HG02642 (cell line): ENCODE data around the gene CNDP1.

ENCODE experiments used
- ATAC-seq: cut with Tn5 transposase; IDR thresholded peaks from one replicate; pipeline ENCODE4 v1.9.1; 2021; ENCODE audit warnings: mild to moderate bottlenecking; ENCODE audit not compliant: unreplicated experiment, poor library complexity

CNDP1 gene

DNA sequence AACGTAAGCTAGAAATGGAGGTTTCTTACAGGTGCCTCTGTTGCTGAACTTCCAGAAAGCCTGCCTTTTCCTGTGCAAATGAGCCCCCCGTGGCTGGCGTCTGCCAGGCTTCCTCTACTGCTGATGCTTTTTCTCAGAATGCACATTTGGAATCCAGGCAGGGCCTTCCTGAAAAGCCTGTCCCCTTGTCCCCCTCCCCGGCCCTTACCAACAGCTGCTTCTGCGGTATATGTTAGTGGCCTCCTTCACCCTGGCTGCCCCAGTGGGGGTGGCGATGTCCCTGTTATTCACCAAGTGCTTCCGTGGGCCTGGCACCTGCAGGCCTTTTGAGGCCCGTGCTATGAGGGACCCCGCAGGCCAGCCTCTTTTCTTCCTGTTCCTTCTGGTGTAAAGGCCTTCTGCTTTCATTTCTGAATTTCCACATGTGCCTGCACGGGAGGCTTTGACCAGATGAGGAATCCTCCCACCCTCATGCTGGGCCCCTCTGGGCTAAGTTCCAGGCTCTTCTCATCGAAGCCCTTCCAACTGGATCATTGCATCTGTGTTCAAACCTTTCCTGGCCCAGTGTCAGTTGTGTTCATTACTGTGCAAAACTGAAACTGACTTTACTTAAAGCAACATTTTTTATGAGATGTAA lies 27.7 kb upstream of the CNDP1 start:
- ATAC-seq = no peak

DNA sequence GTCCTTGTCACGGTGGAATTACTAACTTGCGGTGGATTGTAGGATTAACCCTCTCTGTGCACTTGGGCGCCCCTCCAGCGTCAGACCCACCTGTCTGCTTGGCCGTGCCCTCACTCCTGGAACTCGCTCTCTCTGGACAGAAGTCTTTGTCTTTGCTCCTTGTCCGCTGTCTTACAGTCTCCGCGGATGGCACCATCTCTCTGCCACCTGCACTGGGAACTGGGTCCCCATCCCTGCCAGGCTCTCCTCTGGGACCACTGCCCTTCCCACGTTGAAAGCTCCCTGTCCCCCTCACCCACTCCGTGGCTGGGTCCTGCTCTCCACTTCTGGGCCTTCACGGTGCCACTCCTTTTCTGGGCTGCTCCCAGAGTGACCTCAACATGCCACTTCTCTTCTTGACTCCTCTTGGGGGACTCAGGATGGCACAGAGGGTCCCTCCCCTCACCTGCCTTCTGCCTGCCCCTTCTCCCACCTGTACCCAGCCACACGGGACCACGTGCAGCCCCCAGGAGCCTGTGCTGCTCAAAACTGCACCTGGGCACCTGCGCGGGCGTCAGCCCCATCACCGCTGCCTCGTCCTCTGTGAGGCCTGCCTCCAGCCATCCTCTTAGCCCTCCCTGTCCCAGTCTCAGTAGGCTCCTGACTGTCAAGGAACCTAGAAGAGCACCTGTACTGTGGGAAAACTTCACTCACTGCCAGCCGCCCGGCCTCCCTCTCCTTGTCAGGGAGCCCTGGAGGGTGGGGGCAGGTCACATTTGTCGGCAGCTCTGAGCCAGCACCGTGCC lies 27.0 kb upstream of the CNDP1 start:
- ATAC-seq = no peak

DNA sequence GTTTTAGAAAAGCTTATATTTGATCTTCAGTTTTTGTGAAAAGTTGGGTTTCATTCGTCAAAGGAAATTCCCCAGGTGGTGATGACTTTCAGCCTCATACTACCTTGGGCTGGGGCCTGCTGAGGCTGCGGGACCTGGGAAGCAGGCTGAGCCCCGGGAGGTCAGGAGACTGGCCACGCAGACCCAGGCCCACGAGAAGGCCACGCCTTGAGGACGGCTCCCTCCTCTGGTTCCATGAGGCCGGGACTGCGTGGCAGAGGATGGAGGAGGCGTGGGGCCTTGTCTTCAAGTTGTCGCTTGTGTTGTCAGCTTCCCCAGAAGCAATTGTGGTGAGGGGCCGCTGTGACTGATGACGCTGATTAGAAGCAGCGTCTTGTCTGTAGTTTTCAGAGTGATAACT lies 26.4 kb upstream of the CNDP1 start:
- ATAC-seq = no peak

DNA sequence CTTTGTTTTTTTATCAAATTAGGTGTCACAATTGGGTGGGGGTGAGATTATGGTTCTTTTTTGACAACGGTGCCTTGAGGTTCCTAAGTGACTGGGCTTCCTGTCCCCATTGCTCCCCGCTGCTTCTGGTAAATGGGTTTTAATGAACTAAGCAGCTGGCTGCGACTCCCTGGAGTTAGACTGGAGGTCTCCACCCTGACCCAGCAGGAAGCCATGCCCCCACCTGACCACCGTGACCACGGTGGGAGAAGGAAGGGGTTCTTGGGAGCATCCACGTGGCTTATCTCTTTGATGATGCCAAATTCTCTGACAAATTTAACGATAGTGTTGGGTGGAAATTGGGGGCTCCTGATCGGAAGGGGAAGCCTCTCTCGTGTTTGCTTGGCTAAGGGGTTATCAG lies 25.9 kb upstream of the CNDP1 start:
- ATAC-seq = no peak

DNA sequence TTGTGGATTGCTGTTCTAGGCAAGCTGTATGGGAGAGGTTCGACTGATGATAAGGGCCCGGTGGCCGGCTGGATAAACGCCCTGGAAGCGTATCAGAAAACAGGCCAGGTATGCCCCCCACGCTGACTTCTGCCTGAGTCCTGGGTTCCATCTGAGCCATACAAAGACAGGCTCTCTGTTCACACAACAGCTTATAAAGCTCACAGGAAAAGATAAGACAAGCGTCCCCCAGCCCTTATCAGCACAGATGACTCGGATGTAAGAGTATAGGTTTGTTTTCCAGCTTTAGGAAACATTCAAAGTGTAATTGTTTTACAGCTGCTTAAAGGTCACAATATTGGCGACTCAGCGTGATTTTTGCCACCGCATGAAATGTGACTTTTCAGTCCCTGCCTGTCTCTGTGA lies 25.5 kb upstream of the CNDP1 start:
- ATAC-seq = no peak

DNA sequence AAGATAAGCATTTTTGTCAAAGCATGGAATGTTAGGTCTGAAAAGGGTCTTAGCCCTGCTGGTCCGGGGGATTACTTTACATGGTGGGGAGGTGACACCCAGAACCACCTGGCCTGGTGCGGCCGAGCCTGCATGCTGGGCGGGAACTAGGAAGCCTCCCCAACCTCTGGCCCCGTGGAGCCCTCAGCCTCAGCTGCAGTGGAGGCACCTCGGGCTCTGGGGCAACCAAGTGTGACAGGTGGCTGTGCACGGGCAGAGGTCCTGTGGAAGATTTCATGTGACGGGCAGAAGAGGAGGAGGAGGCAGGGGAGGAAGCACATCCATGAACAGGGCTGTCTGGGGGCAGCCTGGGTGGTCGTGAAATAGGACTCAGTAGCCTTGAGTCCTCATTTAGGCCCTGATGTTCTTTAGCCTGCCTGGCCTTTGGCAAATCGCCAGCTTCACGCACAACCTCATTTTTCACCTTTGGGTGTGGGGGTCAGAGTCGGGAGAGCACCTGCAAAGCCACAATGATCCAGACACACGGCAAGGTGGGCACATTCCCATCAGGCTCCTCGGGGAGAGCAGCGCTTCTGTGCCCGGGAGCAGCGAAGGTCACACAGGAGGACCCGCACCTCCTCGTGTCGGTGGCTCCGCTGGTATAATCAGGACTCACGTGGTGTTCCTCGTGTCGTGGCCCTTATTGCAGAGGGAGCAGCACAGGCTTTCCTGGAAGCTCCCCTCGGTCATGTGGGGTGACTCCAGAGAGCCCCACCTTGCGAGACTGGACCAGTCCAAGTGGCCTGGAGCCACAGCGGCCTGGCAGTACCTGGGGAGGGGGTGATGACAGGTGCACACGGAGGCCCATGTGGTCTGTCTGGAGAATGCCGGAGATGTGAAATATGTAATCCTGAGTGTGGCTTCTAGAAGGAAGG lies 24.2 kb upstream of the CNDP1 start:
- ATAC-seq = no peak

DNA sequence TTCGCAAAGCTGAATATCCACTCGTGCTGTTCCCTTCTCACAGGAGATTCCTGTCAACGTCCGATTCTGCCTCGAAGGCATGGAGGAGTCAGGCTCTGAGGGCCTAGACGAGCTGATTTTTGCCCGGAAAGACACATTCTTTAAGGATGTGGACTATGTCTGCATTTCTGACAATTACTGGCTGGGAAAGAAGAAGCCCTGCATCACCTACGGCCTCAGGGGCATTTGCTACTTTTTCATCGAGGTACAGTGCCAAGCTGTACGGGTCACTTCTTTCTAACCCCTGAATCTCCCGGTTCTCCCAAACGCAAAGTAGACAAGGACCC lies 23.6 kb upstream of the CNDP1 start:
- no peak for ATAC-seq

DNA sequence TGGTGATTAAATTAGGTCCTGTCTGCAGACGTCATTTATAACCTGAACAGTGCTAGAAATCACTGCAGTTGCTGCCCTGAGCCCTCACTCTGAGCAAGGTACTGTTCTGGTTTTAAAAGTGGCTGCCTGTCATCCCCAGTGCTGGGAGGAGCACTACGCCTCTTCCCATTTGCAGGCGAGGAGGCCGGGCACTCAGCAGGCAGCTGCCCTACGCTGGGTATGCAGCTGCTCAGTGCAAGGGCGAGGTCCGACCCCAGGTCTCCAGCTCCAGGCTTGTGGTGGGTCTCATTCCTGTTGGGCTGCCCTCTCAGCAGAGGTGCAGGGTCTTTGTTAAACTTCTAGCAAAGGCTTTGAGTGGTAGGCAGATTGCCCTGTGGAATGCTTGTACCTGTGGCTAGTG lies 22.5 kb upstream of the CNDP1 start:
- no peak for ATAC-seq

DNA sequence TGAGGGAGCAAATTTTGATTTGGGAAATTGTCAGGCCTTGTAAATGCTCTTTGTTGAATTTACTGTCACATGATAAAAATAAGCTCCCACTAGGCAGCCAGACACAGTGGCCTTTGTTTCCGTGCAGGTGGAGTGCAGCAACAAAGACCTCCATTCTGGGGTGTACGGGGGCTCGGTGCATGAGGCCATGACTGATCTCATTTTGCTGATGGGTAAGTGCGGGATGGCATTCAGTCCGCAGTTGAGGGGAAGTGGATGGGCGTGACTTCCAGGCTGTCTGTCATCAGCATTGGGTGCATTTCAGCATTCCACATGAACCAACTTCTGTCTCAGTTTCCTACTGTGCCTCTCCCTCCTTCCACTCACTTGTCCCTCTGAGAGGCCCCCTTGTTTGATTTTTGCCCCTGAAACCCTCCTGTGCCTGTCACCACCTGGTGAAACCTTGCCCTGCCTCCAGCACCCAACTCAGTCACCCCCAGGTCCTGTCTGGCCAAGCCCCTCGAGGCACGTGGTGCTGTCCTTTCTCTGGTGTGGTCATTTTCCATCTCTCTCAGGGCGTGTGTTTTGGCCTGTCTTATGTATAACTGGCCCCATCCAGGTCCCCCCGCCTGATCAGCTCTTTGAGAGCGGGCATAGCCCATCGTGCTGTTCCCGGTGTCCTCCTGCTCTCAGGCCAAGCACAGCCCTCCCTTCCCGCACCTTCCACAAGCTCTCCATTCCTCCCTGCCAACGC lies 21.8 kb upstream of the CNDP1 start:
- no peak for ATAC-seq

DNA sequence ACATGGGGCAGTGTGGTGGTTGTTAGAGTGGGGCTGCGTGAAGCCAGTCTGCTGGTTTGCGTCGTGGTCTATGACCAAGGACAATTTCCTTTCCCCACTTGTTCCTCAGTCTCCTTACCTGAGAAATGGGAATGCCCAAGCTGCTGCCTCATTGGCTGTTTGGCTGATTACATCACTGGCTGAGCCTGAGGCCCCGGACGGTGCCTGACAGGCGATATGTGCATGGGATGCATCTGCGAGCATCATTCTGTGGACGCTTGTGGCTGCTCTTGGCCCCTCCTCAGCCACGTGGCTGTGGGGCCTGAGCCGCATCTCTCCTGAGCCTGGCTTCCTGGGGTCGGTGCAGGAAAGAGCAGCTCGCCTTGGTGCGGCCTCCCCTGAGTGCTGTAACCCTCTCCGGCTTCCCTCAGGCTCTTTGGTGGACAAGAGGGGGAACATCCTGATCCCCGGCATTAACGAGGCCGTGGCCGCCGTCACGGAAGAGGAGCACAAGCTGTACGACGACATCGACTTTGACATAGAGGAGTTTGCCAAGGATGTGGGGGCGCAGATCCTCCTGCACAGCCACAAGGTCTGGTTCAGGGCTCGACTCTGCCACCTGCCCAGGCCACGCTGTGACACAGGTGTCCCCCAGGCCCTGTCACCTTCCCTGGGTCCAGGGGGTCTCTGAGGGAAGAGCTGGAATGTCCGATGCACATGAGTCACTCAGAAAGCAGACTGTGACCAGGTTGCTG lies 21.0 kb upstream of the CNDP1 start:
- ATAC-seq = no peak

DNA sequence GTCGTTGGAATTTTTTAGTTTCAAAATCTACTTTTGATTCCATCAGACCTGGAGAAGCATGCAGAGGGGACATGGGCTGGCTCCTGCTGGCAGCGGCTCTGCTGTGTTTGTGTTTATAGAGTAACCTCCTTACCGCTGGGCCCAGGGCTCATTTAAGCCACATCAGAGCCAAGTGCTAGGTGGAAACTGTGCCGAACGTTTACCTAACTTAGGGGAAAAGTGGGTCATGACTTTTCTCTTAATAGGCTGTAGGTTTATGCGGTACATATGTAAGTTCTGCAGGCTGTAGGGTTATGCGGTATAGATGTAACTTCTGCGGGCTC lies 20.5 kb upstream of the CNDP1 start:
- no peak for ATAC-seq

DNA sequence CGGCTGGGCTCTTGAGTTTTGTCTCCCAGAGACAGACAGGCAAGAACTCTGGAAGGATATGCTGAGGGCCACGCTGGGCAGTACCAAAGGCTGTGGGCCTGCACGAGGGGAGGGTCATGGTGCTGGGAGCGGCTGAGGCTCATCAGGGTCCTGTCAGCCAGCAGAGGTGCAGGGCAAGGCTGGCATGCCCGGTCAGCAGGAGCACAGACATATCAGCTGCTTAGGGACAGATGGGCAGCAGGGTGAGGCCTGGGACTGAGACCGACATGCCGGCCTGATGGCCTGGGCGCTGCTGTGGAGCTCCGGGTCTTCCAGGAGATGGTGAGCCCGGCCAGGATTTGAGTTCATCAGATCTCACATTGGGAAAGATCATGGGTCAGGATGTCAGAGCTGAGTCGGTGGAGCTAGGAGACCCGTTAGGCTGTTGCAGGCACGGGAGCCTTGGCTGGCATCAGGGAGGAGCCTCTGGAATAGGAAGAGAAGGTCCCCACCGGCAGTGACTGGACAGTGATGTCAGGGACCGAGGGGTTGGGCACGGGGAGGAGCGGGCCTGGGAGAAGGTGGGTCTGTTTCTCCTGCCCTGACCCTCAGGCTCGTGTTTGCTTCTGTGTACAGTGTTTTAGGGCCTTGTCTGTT lies 19.3 kb upstream of the CNDP1 start:
- ATAC-seq = no peak

DNA sequence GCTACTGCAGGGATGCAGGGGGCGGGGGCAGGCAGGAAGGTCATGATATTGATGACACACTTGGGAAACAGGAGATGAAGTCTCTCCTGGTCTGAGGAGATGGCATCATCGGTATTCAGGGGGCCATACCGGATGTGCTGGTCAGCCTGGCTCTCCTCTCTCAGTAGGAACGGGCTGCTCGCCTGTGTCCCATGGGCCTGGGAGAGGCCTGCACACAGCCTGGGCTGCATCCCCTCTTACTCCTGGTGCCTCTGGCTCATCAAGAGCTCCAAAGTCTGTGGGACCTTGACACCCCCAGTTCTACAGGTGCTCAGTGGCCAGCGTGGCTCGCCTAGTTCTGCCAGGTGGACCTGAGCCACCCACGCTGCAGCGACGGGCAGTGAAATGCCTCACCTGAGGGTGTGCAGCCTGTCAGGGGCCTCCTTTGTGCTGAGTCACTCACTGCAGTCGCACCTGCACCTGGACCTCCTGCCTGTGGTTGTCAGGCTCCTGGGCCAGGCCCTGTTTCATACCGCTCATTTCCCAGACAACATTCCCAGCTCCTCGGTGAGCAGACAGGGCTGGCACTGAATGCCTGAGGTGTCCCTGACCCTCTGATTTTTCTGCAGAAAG lies 18.6 kb upstream of the CNDP1 start:
- no peak for ATAC-seq

DNA sequence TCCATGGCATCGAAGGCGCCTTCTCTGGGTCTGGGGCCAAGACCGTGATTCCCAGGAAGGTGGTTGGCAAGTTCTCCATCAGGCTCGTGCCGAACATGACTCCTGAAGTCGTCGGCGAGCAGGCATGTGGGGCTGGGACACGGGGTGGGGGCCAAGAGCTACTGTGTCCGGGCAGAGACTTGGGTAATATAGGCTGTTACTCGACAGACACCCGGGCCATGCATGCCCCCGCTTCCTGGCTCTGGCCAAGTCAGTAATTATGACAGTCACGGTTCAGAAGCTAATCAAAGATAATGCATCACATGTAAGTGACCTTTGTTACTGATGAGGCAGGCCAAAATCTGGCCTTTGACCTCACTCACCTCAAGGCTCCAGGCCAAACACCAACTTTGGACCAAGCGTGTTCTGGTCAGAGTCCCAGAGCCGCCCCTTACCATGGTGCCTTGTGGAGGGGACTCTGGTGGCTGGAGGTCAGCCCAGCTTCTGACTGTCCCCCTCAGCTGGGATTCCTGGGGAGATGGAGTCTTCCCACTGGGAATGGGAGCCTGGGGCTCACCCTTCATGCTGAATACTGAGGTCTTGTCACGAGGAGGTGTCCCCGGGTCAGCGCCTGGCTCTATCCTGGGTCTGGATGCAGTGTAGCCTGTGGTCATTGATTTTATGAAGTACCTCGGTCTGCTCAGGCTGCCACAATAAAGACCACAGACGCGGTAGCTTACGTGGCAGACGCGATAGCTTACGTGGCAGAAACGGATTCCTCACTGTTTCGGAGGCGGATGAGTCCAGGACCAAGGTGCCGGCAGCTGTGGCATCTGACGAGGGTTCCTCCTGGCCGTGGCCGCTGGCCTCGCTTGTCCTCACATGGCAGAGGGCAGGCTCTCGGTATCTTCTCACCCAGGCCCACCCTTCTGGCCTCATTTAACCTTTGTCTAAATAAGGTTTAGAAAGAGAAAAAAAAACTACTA lies 17.7 kb upstream of the CNDP1 start:
- ATAC-seq = no peak

DNA sequence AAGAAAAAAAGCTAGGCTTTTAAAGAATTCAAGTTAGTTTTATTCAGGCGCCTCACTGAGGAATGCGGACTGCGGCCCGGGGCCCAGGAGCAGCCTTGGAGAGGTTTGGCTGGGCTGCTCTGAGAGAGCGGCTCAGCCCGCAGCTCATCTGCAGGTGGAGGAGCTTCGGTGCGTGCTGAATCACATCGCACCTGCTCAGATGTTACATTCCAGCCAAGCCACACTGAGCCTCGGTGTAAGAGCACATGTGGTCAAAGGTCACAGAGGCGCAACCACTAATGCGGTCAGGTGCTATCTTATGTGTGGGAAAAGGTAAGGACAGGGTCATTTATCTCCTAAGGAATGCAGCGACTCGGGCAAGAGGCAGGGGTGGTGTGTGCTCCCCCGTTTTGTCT lies 17.1 kb upstream of the CNDP1 start:
- no peak for ATAC-seq

DNA sequence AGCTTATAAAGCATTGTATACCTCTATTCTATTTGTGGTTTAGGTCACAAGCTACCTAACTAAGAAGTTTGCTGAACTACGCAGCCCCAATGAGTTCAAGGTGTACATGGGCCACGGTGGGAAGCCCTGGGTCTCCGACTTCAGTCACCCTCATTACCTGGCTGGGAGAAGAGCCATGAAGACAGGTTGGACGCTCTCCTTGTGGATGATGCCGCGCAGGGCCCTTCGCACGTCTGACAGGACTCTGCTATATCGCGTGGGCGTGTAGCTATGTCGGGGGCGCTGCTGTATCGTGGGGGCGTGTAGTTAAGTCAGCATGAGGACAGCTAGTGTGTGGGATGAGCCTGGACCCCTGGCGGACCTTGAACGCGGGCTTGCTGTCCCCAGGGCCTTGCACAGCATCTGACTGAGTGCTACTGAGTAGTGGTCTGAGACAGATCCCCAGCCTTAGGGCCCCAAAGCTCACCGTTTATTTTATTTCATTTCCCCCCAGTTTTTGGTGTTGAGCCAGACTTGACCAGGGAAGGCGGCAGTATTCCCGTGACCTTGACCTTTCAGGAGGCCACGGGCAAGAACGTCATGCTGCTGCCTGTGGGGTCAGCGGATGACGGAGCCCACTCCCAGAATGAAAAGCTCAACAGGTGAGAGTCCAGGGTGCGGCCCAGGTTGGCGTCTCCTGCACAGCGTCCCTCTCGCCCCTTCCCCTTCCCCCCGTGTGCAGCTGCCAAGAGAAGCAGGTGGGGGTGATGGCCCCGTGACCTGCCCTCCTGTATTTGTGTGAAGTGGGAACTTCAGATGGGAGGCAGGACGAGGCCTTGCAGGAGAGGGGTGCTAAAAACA lies 15.6 kb upstream of the CNDP1 start:
- ATAC-seq = no peak
